GM19351 (cell line): Measurements from ENCODE around the gene ZBTB42.

Experiments used
- ATAC-seq: cut with Tn5 transposase; IDR thresholded peaks from one replicate; pipeline ENCODE4 v1.9.1; 2021; ENCODE audit warnings: mild to moderate bottlenecking, moderate library complexity; ENCODE audit not compliant: unreplicated experiment

ZBTB42 gene

GRCh38 chr14:104800771-104801519, at the start of gene ZBTB42:
Gene ZBTB42 (plus strand): TSS chr14:104801101. CDS start chr14:104801198, 97 bp downstream.
- ATAC-seq, result peak; percentile 37

- no peak for ATAC-seq
These were observed 49.1 kb upstream of the ZBTB42 start for GRCh38 chr14:104751539-104752422.

GRCh38 chr14:104752423-104752734, 48.5 kb upstream of the ZBTB42 start:
- peak; percentile 76 for ATAC-seq

GRCh38 chr14:104752735-104753527, 48.0 kb upstream of the ZBTB42 start, which contains the start of gene SIVA1:
Gene SIVA1 (plus strand): TSS chr14:104753147. CDS start chr14:104753202, 55 bp downstream.
- ATAC-seq, result peak; percentile 88

GRCh38 chr14:104753528-104754212, 47.2 kb upstream of the ZBTB42 start:
- ATAC-seq, result no peak

GRCh38 chr14:104754213-104754851, 46.6 kb upstream of the ZBTB42 start:
- ATAC-seq, result no peak

- ATAC-seq, result no peak
These were observed 45.3 kb upstream of the ZBTB42 start for GRCh38 chr14:104755621-104756020.

- ATAC-seq, result no peak
These were observed 44.2 kb upstream of the ZBTB42 start for GRCh38 chr14:104756477-104757237.

- no peak for ATAC-seq
These were observed 43.7 kb upstream of the ZBTB42 start for GRCh38 chr14:104757238-104757585.

GRCh38 chr14:104757681-104758392, 43.1 kb upstream of the ZBTB42 start:
- no peak for ATAC-seq

- ATAC-seq, result no peak
These were observed 41.6 kb upstream of the ZBTB42 start for GRCh38 chr14:104758981-104759969.

GRCh38 chr14:104765517-104765916, 35.4 kb upstream of the ZBTB42 start:
- no peak for ATAC-seq

- no peak for ATAC-seq
These were observed 34.5 kb upstream of the ZBTB42 start for GRCh38 chr14:104766256-104766862.

- ATAC-seq, result no peak
These were observed 33.9 kb upstream of the ZBTB42 start for GRCh38 chr14:104766863-104767633.

GRCh38 chr14:104767634-104767918, 33.3 kb upstream of the ZBTB42 start:
- ATAC-seq, result no peak

- ATAC-seq, result peak; percentile 76
These were observed 32.2 kb upstream of the ZBTB42 start for GRCh38 chr14:104768437-104769323.
